GM19193 (cell line): ENCODE results near the gene ITGA5.

Experiments
- POLR2A ChIP-seq: IDR thresholded peaks from 4 replicates; pipeline ENCODE4 v1.6.1; 2011; ENCODE audit not compliant: insufficient read depth, insufficient read length; ENCODE audit errors: extremely low read depth

The ITGA5 gene

GRCh38 chr12:54373649-54374561 lies 45.2 kb downstream of the ITGA5 start:
- TF ChIP-seq POLR2A = no peak

- no peak for TF ChIP-seq POLR2A
Measured at GRCh38 chr12:54372113-54372806, 46.8 kb downstream of the ITGA5 start.

- no peak for TF ChIP-seq POLR2A
Measured at GRCh38 chr12:54371328-54372112, 47.5 kb downstream of the ITGA5 start.

- TF ChIP-seq POLR2A = no peak
Measured at GRCh38 chr12:54370171-54370730, 48.8 kb downstream of the ITGA5 start.

GRCh38 chr12:54369597-54370131 lies 49.4 kb downstream of the ITGA5 start:
- no peak for TF ChIP-seq POLR2A

- TF ChIP-seq POLR2A = no peak
Measured at GRCh38 chr12:54368709-54369596, 50.1 kb downstream of the ITGA5 start.

GRCh38 chr12:54368025-54368708 lies 50.9 kb downstream of the ITGA5 start:
- no peak for TF ChIP-seq POLR2A

GRCh38 chr12:54364413-54364812 lies 54.7 kb downstream of the ITGA5 start, which contains the start of gene GPR84:
Gene GPR84 (minus strand): TSS chr12:54364486. CDS start chr12:54363851, 635 bp downstream.
- TF ChIP-seq POLR2A = peak; percentile 27

- TF ChIP-seq POLR2A = no peak
Measured at GRCh38 chr12:54363618-54364017, 55.4 kb downstream of the ITGA5 start.

- TF ChIP-seq POLR2A = no peak
Measured at GRCh38 chr12:54363047-54363446, 56.0 kb downstream of the ITGA5 start.

GRCh38 chr12:54360717-54361456 lies 58.2 kb downstream of the ITGA5 start:
- TF ChIP-seq POLR2A = no peak

- no peak for TF ChIP-seq POLR2A
Measured at GRCh38 chr12:54359762-54360351, 59.2 kb downstream of the ITGA5 start.
